Measurements from ENCODE around the gene AAK1.
"Not testable (repeated sequence)": the region's sequence is repeated elsewhere in the genome, so short reads cannot be mapped to it uniquely, and the experiment has no call there.

Gene AAK1

DNA sequence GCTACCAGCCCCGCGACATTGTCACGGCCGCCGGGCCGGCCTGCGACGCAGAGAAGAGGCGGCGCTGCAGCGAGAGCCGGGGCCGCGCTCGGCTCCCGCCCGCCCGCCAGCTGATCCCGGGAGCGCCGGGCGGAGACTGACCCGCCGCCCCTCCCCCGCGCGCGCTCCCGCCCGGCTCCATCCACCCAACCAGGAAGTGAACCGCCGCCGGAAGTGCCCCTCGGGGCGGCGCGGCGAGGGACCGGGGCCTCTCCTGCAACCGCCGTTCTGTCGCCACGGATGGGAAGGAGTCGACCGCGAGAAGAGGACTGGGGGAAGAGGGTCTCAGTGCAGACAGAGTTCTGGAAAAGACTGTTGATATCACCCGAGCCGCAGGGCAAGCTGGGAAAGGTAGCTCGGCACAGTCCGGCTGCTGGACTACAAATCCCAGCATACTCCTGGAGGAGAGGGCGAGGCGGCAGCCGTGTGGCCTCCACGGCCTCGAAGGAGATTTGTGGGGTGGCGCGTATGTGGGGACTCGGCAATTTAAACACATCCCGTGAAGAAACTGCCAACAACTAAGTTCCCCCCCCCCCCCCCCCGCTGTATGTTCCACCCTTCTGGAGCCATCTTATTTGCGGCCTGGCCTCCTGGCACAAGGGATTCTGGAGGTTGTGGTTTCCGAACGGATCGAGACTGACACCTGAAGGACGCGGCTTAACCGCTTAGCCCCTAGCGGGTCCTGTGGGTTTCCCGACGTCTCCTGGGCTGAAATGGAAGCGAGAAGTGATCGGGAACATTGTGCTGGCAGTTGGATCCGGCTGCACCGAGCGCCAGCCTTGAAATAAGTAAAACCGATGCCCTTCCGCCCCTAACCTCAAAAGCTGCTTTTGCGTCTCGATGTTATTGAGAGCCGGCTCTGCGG is at the start of gene AAK1:
Gene AAK1 (minus strand): TSS at position 138 of the 904 bp plus-strand sequence. CDS start 699 bp downstream, outside the sequence.
- peak; percentile 80 to 84 for DNase-seq

DNA sequence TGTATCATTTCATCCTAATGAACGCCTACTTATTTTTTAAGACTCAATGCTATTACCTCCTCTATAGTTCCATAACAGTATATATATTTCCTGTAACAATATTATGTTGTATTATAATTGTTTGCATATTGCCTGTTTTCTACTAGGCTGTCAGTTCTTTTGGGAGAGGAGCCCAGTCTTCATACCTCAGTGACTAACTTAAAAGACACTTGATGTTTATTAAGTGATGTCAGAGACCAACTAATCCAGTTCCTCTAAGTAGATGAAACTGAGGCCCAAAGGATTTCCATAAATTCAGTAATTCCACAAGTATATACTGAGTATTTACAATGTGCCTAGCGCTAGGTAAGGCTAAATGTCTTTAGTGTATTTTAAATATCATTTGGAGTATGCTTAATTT is 48.9 kb upstream of the AAK1 start:
- DNase-seq, result no peak

DNA sequence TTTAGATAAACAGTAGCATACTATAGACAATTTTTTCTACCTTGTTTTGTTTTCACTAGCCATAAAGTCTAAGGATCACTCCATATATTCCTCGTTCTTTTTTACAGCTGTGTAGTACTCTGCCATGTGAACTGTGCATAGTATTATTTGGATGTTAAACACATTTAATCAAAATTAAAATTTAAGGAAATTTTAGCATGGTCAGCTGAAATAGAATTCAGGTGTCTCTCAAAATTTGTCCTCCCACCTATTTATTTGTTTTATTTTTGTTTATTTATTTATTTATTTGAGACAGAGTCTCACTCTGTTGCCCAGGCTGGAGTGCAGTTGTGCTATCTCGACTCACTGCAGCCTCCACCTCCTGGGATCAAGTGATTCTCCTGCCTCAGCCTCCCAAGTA is 46.4 kb upstream of the AAK1 start:
- DNase-seq, result no peak

DNA sequence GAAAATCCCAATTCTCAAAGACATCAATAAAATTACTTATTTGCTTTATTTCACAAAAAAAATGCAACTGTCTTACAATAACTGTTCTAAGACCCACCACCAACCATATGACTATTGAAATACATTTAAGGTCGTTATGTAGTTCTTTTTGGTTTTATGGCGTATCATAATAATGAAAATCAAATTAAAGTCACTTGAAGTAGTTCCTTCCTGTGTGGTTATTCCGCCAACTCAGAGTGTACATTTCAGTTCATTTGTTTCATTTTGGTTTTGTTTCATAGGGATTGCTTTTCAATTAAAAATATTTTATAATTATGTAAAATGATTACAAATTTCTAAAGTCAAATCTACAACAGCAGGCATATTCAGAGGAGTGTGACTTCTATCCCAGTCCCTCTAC is 45.9 kb upstream of the AAK1 start:
- peak in 1 of 2 donors; percentile 29 for DNase-seq

DNA sequence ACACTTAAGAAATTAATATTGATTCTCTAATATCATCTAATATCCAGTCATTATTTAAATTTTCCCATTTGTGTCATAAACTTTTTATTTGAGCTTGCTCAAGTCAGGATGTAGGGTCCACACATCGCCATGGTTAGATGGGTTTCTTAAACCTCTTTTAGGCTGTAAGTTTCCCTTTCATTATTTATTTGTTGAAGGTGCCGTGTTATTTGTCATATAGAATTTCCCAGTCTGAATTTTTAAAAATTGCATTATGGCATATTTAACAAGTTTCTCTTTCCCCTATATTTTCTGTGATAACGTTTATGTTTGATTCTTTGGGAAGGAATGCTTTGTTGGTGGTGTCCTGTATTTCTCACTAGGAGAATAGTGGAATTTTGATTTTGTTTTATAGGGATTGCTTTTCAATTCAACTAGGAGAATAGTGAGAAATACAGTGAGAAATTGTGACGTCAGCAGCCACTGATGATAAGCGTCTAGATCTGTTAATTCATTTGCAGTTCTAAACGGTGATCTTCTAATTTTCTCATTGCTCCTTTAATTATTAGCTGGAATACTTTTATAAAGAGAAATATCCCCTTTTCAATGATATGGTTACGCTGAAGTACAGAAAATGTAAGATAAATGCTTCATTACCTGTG is 44.6 kb upstream of the AAK1 start:
- DNase-seq, result no peak

DNA sequence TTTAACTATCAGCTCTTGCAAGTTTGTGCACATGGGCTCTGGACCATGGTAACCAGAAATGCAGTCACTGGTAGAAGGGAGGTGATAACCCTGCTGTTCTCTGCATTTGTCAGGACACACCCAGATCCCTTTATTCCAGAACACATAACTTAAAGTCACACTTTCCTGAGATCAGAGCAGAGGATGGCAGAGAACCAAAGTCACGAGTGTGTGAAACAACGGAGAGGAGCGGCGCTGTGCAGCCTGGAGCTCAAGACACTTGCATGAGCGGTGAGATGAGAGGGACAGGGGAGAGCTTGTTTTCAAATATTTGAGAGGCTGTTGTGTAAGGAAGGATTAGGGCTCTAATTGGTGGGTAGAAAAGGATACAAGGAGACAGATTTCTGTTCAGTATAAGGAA is 43.3 kb upstream of the AAK1 start:
- DNase-seq, result no peak

DNA sequence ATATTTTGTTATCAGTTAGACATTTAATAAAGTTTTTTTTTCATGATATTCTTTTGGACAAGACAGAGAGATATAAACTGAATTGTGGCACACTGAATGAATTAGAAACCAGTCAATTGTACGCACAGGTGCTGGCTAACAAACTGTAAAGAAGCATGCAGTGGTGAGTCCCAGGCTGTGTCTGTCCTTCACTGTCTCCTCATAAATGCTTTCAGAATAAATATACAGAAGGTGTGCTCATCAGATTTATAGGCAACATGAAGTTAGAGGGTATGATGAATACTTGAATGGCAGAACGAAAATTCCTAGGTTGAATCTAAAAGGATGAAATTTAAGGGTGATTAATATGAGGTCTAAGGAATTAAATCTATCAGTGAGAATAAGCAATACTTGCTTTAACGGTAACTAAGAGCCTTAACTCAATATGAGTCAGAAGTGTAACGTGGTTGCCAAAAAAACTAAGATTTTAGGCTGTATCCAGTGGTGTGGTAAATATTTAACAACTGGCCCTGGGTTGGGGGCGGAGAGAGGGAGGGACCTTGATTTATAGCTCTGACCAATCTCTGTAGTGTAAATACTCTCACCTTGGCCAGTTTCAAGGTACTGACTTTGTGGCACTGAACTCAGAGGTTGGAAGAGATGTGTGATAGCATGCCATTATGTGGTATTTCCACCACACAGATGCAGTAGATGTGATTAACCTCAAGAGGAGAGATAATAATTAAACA is 41.9 kb upstream of the AAK1 start:
- DNase-seq, result peak in 1 of 2 donors; percentile 37

DNA sequence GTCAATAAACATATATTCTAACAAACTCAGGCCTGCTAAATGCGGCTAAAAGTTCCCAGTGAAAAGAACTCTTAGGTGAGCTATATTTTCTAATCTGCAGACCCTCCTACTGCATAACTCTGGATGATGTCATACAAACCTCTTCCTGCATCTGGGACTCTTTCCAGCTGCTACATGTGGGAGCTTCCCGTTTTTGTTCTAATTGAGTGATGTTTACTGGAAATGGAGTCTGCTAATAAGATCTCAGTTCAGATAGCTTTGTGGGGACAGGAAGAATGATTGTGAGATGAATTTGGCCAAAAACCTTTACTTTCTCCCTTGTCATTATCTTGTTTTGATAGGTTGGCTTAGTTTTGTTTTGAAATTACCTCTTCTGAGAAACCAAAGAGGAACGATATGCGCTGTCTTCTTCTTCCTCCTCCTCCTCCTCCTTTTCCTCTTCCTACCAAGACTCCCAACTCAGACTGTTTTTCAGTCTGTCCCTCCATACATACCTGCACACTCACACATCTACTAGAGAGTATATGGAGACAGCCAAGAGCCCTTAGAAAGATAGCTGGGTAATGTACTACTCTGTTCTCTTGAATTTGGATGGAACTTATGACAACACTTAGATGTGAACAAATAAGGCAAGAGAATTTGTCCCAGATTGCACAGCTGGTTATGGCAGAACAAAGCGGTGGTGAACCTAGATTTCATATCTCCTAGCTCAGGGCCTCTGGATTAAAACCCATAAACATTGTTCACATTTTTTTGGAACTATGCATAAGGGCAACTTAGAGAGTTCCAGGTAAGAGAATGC is 39.8 kb upstream of the AAK1 start:
- no peak for DNase-seq

DNA sequence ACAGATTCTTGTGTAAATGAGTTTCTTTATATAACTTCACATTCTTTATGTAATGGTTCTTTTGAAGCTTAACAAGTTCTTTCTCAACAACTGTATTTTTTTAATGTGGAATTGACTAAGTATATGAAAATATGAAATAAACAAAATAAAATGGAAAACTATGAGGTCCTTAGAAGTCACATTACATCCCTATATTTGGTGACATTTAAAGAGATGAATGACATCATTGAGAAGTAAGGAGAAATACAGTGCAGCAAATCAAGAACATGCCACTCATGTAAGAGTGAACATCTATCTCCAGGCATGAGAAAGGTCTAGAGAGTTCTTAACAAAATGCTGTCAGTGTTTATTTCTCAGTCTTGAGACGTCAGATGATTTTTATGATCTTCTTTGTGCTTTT is 39.0 kb upstream of the AAK1 start:
- DNase-seq, result no peak

DNA sequence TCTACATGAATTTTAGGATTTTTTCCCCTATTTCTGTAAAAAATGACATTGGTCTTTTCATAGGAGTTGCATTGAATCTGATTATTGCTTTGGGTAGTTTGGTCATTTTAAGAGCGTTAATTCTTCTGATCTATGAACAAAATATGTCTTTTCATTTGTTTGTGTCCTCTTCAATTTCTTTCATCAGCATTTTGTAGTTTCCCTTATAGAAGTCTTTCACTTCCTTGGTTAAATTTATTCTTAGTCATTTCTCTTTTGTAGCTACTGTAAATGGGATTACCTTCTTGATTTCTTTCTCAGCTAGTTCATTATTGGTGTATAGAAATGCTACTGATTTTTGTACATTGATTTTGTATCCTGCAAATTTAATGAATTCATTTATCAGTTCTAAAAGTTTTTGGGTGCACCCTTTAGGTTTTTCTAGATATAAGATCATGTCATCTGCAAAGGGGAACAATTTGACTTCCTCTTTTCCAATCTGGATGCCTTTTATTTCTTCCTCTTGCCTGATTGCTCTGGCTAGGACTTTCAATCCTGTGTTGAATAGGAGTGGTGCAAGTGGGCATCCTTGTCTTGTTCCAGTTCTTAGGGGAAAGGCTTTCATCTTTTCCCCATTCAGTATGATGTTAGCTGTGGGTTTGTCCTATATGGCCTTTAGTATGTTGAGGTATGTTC is 36.6 kb upstream of the AAK1 start:
- DNase-seq, result no peak

DNA sequence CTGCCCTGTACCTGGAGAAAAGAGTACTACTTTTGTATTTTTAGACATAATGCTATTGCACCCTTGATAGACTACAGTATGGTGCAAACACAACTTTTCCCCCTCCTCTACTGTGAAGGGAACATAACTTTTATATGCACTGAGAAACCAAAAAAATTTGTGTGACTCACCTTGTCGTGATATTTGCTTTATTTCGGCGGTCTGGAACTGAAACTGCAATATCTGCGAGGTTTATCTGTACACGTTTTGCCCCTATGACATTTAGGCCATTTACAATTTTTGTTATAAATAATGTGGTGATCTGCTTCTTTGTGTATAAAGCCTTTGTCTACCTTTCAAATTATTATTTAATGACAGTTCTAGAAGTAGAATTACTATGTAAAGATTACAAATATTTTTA is 34.4 kb upstream of the AAK1 start:
- DNase-seq, result no peak

DNA sequence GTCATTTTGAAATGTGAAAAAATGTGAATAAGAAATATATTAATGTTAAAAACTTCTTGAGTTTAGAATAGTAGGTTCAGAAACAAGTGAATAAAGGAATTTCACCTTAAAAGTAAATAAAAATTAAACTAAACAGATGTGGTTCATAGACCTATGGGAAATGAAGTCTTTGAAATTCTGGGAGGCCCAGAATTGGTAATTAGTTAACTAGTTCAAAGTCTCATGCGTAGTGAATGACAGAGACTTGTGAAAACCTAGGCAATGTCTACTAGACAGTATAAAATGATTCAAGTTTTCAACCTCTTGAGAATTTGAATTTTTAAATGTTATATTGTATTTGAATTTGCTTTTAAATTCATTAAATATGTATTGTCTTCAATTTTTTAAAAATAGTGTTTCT is 32.6 kb upstream of the AAK1 start:
- DNase-seq, result no peak

DNA sequence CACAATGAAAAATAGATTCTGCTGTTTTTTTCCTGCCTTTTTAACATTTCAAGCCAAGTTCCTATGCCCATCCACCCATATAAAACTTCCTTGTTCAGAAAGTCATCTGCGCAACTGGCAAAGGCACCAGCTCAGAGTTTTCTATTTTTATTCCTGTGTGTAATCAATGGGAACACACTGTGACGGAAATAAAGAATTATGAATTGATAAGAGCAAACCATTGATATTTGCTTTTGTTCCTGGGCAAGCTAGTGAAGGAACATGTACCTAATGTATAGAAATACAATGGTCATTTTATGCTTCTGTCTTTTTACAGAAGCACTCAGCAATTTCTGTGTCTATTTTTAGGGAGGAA is 30.8 kb upstream of the AAK1 start:
- DNase-seq, result no peak

DNA sequence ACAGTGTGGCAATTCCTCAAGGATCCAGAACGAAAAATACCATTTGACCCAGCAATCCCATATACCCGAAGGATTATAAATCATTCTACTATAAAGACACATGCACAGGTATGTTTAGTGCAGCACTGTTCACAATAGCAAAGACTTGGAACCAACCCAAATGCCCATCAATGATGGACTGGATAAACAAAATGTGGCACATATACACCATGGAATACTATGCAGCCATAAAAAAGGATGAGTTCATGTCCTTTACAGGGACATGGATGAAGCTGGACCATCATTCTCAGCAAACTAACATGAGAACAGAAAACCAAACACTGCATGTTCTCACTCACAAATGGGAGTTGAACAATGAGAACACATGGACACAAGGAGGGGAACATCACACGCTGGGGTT is 29.6 kb upstream of the AAK1 start:
- not testable (repeated sequence) for DNase-seq

DNA sequence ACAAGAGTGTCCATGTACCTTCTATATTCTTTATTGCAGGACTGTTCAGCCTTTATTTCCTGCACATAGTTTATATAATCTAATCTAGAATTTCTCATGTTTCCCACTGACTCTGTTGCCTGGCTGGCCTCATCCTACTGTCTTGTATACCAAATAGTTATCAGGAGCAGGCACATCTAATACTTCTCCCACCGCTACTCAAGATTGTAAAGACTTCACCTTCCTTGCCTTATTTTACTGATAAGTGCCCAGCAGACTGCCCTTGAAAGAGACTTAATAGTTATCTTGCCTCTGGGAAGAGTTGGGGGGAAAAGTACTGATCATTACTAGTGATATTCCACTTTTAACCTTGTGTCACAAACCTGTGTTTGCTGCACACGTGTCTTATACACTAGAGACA is 26.1 kb upstream of the AAK1 start:
- DNase-seq, result no peak

DNA sequence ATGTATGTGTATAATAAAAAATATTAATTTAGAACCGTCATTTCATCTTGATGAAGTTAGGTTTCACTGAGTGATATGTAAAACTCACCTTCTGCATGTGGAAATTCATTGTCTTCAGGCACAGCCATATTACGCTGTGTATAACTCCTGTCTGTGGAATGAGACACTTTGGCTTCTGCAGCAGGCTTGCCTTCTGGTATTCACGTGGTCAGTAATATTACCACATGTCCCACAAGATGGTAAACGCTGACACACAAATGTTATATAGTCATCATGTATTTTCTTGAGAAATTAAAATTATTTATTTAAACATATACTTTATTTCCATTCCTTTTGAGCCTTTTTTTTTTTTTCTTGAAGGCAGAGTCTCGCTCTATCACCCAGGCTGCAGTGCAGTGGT is 25.1 kb upstream of the AAK1 start:
- DNase-seq, result no peak

DNA sequence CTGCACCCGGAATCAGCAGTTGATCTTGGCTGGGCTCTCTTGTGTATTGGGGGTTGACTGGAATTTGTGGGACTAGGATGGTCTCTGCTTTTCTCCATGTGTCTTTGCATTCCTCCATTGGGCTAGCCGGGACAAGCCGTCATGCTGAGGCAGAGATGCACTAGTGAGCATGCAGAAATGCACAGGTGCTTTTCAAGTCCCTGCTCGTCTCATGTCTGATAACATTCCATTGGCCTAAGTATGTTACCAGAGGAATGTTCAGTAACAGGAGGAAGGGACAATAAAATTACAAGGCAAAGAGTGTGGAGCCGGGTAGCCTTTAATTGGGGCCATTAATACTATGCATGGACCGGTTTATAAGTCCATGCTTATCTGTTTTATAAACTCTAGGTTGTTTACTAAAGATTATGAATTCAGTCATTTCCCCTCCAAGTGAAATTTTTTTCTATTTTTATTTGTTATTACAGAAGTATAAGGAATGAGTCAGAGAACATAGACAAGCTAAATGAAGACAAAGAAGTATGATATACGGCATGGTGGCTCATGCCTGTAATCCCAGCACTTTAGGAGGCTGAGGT is 24.4 kb upstream of the AAK1 start:
- DNase-seq, result no peak

DNA sequence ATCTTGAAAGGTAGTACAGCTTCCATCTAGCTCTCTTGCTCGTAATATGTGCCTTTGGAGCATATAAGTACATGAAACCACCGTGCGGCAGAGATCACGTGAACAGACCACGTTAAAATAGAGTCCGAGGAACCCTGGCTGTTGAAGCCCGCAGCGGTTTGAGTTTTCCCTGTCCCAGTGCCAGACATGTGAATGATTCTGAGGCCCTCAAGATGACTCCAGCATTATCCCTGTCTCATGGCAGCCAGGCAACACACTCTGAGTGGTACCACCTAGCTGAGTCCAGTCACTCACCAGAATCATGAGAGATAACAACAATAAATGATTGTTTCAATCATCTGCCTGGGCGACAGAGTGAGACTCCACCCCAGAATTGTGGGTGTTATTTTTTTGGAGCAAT is 21.6 kb upstream of the AAK1 start:
- no peak for DNase-seq

DNA sequence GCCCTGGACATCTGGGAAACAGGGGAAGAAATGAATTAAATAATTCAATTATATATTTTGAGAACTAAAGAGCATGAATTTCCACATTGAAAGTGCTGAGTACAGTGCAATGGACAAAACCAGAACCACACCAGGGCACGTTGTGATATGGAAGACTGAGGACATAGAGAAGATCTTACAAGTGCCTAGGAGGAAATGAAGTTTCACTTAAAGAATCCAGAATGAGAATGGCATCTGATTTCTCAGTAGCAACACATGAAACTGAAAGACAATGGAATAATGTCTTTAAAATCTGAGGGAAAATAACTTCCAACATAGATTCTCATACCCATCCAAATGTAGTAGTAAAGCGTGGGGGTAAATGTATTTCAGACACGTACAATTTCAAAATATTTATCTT is 20.3 kb upstream of the AAK1 start:
- DNase-seq, result no peak

DNA sequence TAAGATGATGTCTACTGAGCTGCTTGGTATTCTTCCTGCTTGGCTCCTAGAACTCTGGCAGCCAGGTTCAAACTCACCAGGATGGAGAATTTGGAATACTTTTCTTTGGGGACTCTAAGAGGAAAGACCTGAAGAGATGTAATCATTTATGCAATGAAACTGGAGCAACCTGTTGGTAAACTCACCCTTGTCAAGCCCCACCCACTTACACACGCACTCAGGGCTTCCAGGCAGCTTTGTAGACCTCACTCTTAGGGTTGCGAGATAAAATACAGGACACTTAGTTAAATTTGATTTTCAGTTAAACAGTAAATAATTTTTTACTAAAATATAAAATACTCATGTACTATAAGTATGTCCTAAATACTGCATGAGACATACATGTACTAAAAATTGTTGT is 19.0 kb upstream of the AAK1 start:
- not testable (repeated sequence) for DNase-seq

DNA sequence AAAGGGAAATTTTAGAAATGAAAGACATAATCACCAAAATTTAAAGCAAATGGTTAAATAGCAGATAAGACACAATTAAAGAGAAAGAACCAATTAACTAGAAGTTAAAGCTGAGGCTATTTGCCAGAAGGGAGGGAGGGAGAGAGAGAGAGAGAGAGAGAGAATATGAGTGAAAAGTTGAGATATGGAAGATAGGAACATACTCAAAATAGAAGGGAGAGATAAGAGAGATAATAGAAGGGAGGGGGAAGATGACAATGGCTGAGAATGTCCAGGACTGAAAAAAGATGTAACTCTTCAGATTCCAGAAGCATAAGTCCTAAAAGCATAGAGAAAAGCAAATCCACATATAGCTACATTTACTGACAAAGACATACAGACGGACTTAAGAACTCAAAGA is 17.1 kb upstream of the AAK1 start:
- no peak for DNase-seq

DNA sequence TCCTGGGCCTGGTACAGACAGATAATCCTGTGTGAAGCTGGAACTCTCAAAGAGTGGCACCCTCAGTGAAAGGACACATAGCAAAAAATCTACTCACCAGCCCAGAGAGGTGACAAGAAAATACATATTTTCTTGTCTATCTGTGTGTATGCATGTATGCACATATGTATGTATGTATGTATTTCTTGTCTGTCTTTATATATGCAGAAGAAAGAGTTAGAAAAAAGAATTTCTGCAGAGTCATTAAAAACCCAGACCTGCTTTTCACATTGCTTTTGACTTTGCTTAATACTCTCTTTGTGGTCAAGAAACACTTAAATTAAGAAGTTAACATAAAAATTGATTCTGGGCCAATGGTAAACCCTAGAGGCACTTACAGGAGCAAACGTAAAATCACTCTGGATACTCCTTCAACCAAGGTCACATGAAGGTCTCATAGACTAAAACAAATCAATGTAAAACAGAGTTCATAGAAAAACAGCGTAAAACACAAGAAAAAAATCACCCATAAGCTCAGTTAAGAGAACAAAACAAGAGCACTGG is 16.5 kb upstream of the AAK1 start:
- DNase-seq, result no peak

Data from CD4-positive, alpha-beta T cell treated with Interferon alpha-2 for 1 hour (primary cell).